Measurements from ENCODE around the gene SEMA3D.

DNA sequence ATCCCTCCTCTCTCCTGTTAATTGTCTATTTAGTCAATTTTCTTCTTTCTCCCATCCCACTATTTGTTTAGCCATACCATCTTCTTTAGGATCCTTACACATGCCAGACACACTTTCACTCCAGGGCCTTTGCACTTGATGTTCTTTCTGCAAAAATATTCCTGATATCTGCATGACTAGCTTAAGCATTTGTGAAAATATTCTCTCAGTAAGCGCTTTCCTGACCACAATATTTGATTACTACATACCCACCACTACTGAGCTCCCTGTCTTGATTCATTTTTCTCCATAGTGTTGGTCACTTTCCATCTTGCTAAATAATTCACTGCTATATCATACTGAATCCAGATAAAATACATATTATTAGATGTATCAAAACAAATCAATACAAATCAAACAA is 75.1 kb downstream of the SEMA3D start:
- TF ChIP-seq, protein P1, sequence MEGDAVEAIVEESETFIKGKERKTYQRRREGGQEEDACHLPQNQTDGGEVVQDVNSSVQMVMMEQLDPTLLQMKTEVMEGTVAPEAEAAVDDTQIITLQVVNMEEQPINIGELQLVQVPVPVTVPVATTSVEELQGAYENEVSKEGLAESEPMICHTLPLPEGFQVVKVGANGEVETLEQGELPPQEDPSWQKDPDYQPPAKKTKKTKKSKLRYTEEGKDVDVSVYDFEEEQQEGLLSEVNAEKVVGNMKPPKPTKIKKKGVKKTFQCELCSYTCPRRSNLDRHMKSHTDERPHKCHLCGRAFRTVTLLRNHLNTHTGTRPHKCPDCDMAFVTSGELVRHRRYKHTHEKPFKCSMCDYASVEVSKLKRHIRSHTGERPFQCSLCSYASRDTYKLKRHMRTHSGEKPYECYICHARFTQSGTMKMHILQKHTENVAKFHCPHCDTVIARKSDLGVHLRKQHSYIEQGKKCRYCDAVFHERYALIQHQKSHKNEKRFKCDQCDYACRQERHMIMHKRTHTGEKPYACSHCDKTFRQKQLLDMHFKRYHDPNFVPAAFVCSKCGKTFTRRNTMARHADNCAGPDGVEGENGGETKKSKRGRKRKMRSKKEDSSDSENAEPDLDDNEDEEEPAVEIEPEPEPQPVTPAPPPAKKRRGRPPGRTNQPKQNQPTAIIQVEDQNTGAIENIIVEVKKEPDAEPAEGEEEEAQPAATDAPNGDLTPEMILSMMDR (conservative IDR thresholded peaks at IDR 0.05; ENCODE audit: low read depth, low read length): no peak
- TF ChIP-seq RFX5 (IDR thresholded peaks at IDR 0.05; ENCODE audit: low read depth, low read length): no peak
- TF ChIP-seq RAD21 (IDR thresholded peaks at IDR 0.05; ENCODE audit: low read length): no peak
- TF ChIP-seq MXI1 (IDR thresholded peaks at IDR 0.05; ENCODE audit: borderline replicate concordance, low read depth, low read length): no peak
- no peak for TF ChIP-seq POLR2A (IDR thresholded peaks at IDR 0.05; ENCODE audit: low read depth, low read length)
- TF ChIP-seq CEBPB (IDR thresholded peaks at IDR 0.05; ENCODE audit: low read depth, low read length): no peak
- TF ChIP-seq NFE2L2 (IDR thresholded peaks at IDR 0.05; ENCODE audit: low read depth, low read length): no peak
- no peak for TF ChIP-seq BHLHE40 (IDR thresholded peaks at IDR 0.05; ENCODE audit: low read depth, low read length)
- TF ChIP-seq, protein P2, sequence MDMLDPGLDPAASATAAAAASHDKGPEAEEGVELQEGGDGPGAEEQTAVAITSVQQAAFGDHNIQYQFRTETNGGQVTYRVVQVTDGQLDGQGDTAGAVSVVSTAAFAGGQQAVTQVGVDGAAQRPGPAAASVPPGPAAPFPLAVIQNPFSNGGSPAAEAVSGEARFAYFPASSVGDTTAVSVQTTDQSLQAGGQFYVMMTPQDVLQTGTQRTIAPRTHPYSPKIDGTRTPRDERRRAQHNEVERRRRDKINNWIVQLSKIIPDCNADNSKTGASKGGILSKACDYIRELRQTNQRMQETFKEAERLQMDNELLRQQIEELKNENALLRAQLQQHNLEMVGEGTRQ (IDR thresholded peaks at IDR 0.05; ENCODE audit: low read depth, low read length): no peak
- no peak for TF ChIP-seq RCOR1 (IDR thresholded peaks at IDR 0.05; ENCODE audit: insufficient replicate concordance, low read length)
